SW480 (cell line): ENCODE measurements around the gene TRIM59.
"Not testable (repeated sequence)": the region's sequence is repeated elsewhere in the genome, so short reads cannot be mapped to it uniquely, and the experiment has no call there.

Experiments
- DNase-seq: peaks from one replicate; pipeline ENCODE4 v3.0.0-alpha.2; 2016; ENCODE audit warnings: low spot score

TRIM59 gene

DNA sequence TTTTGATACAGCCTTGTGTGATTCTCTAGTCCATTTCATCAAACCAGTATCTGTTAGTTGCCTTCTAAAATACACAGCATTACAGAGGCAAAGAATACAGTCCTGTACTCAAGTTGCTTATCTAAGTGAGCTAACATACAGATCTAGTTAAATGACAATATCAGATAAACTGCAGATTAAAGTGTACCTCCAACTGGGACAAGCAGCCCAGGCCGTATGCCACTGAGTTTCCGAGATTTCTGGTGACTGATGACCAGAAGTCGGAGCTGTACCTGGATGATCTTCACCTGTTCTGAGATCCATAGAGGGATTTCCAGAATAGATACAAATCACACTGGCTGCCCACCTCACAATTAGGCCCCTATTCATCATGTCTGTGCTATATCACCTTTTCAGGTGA lies 6.3 kb upstream of the TRIM59 start:
- no peak for DNase-seq

DNA sequence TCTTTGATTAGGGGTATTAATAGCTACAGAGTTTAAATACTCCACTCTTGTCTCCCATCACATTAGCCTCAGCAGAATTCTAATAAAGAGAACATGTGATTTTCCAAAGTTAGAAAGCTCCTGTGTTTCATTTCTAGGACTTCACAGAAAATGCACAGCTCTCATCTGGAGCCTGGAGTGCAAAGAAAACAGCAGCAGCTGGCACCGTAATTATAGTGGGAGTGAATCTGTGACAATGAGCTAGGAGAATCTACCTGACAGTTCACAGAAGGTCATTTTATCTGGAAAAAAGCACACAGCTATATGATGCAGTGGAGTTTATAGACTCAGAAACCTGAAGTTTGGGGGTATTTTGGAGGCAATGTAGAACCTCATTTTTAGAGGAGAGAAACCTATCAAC lies 5.4 kb upstream of the TRIM59 start:
- no peak for DNase-seq

DNA sequence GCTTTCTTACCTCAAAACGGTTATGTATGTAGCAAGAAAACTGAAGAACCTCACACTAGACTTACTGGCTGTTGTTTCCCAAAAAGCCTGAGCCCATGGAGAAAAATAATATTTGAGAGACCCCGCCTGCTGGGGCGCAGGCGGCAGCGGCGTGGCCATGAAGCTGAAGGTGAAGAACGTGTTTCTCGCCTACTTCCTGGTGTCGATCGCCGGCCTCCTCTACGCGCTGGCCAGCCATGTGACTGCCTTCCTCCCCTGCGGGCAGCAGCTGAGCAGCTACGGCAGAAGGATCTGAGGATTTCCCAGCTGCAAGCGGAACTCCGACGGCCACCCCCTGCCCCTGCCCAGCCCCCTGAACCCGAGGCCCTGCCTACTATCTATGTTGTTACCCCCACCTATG lies 2.7 kb upstream of the TRIM59 start:
- not testable (repeated sequence) for DNase-seq

DNA sequence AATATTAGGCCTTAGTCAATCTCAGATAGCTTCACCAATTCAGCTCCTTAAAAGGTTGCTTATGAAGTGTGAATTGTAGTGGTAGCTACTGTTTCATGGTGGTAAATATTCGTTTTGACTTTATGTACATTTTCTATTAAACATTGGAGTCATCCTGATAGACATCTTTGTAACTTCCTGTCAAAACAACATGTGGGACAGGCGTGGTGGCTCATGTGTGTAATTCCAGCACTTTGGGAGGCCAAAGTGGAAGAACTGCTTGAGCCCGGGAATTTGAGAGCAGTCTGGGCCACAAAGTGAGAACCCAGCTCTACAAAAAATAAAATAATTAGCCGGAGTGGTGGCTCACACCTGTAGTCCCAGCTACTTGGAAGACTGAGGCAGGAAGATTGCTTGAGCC lies 2.0 kb upstream of the TRIM59 start:
- no peak for DNase-seq

DNA sequence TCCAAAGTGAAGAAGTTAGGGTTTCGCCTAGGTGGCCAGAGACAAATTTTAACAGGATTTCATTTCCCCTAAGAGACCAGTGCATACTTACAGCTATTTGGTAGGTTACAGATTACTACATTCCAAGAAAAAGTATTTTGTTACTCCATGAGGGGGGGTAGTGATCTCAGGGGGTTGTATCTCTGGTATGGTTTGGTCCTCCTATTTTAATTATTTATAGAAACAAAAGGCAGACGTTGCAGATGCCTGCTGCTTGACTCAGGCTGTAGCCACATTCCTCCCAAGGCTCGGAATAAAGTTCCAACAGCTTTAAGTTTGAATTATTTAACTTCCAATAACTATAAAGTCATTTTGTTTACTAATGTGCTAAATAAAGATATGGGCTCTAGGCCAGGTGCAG lies 1.3 kb upstream of the TRIM59 start:
- no peak for DNase-seq

DNA sequence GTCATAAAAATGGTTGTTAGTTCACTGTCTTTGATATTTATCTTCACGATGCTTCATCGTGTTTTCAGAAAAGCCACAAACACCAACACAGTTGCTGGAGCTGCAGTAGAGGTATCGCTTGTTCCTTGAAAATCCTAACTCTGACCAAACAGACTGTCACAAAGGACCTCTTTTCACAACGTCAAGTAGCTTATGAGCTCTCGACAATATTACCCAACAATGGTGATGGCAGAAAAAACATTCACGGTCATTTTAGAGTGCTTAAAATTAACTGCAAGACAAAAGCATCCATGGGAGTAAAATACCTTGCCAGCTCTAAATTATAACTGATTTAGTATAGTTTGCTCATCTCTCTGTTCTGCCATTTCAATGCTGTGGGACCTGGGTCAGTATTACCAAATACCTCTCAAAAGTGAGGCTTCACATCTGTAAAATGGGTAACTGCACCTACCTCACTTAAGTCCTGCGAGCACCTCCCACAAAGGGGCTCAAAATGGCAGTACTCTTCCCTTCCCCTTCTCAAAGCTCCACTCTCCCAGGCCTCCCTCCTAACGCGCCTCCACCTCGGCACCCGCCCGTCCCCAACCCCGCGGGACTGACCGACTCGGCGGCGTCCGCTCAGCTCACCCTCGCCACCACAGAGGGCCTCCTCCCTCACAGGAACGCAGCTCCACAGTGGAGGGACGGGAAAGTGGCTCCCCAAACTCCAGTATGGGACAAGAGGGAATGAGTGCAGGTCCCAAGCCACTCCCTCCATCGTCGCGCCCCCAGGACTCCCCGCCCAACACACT lies 546 bp downstream of the TRIM59 start:
- DNase-seq: peak; percentile 50

DNA sequence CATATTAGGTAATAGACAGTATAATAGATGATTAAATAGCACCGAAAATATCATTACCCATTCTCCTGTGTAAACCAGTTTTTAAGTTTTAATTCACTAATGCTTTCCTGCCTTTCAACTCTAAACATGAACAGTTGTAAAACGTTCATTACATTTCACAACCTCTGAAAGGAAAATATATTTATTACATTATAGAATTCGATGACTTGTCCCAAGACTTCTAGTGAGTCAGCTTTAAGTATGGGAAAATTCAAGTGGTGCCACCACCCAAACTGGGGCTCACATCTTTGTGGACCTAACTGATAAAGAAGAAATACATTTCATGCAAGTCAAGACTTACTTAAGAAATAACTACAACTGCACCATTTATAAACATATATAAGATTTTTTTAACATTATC lies 2.0 kb downstream of the TRIM59 start:
- no peak for DNase-seq

DNA sequence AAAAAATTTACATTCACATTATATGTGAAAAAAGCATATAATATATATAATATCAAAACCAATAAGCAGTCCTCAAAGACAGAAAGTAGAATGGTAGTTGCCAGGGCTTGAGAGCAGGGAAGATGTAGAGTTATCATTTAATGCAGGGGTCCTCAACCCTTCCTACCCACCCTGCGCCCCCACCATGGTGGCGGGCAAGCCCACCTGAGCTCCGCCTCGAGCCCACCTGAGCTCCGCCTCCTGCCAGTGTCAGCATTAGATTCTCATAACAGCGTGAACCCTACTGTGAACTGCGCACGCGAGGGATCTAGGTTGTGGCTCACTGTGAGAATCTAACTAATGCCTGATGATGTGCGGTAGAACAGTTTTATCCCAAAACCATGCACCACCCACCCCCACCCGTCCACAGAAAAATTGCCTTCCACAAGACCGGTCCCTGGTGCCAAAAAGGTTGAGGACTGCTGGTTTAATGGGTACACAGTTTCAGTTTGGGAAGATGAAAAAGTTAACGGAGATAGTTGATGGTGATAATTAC lies 3.0 kb downstream of the TRIM59 start:
- no peak for DNase-seq

DNA sequence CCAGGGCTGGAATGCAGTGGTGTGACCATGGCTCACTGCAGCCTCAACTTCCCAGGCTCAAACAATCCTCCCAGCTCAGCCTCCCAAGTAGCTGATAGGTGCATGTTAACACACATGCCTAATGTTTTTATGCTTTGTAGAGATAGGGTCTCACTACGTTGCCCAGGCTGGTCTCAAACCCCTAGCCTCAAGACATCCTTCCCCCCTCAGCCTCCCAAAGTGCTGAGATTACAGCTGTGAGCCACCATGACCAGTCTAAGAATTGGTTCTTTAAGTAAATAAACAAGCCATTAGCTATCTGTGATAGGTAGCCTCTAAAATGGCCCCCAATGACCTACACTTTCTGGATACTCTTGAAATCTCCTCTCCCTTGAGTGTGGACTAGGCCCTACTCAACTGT lies 3.7 kb downstream of the TRIM59 start:
- no peak for DNase-seq

DNA sequence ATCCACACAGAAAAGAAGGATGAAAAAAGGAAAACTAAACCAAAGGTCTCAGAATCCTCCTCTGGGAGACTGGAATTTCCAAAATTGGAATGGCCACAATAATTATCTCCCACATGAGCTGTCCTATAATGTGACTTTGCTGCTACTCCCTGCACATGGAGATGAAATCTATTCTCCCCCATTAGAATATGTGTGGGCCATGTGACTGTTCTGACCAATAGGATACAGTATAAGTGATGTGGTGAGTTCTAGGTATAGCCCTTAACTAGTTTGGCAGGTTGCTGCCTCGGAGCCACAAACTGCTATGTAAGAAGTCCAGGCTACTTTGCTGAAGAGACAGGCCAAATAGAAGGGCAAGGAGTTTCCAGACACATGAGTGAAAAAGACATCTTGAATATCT lies 5.2 kb downstream of the TRIM59 start:
- DNase-seq: no peak

DNA sequence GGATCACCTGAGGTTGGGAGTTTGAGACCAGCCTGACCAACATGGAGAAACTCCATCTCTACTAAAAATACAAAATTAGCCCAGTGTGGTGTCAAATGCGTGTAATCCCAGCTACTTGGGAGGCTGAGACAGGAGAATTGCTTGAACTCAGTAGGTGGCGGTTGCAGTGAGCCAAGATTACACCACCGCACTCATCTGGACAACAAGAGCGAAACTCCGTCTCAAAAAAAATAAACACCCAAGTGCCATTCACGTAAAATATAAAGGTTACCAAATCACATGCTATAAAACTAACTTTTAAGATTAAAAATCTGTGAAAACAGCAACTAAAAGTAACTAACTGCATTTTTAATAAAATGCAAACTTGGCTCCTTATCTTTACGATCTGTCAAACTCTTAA lies 8.9 kb downstream of the TRIM59 start:
- no peak for DNase-seq

DNA sequence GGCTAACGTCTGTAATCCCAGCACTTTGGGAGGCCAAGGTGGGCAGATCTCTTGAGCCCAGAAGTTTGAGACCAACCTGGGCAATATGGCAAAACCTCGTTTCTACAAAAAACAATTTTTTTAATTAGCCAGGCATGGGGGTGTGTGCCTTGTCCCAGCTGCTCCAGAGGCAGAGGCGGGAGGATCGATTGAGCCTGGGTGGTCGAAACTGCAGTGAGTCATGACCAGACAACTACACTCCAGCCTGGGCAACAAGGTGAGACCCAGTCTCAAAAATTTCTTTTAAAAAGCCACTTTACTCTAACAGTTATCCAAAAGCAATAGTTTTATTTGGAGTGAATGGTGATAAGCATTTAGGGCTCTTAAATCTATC lies 12.5 kb downstream of the TRIM59 start:
- DNase-seq: no peak

DNA sequence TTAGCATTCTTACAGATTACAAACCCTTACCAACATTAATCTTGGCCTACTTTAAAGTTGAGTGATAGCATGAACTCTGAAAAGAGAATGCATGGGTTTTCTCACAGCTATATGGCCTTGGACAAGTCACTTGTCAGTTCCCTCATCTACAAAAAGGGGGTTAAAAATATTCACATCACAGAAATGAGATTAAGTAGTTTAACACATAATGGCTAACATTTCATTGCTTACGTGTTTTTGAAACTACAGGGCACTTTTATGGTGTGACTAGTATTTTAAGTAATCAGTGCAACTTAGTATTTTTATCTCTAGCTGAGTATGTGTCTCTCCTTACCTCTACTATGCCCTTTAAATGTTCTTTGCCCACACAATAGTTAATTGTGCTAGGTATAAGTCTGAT lies 13.8 kb downstream of the TRIM59 start:
- DNase-seq: no peak

DNA sequence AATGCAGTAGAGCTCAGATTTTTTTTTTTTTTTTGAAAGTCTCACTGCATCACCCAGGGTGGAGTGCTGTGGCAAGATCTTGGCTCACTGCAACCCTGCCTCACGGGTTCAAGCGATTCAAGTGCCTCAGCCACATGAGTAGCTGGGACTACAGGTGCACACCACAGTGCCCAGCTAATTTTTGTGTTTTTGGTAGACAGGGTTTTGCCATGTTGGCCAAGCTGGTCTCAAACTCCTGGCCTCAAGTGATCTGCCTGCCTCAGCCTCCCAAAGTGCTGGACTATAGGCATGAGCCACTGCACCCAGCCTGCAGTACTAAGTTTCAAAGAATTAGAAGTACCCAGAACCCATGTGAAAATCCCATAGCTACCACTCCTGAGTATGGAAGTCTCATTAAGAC lies 14.5 kb downstream of the TRIM59 start:
- no peak for DNase-seq

DNA sequence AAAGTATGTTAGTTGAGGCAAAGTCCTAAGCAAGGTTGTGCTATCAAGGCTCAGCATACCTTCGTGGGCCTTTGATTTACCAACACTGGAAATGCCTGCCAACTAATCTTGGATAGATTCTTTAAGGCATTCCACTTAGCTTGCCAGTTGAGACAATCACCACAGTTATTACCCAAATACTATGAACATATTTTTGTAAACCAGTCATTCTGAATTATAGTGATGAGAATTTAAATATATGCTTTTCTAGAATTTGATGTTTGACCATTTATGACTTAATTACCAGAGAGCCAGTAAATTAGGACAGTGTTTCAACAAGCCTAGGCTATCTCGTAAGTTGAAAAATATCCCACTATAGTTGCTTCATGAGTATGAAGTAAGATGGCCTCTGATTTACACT lies 15.5 kb downstream of the TRIM59 start:
- DNase-seq: no peak

DNA sequence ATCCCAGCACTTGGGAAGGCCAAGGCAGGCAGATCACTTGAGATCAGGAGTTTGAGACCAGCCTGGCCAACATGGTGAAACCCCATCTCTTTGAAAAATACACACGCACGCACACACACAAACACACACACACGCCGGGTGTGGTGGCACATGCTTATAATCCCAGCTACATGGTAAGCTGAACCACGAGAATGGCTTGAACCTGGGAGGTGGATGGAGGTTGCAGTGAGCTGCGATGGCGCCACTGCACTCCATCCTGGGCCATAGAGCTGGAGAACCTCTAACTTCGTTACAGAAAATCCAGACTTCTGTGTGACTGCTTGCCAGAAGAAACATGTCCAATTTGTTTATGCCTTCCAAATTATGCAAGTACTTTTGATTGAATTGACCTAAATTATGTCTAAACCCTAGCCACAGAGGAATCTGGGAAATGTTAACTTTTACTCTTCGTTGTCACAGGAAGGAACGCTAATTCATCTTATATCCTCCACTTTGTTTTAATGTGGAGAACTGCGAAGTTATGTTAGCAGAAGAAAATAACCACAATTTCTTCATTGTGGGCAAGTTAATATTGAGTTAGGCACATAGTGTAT lies 21.7 kb downstream of the TRIM59 start:
- no peak for DNase-seq

DNA sequence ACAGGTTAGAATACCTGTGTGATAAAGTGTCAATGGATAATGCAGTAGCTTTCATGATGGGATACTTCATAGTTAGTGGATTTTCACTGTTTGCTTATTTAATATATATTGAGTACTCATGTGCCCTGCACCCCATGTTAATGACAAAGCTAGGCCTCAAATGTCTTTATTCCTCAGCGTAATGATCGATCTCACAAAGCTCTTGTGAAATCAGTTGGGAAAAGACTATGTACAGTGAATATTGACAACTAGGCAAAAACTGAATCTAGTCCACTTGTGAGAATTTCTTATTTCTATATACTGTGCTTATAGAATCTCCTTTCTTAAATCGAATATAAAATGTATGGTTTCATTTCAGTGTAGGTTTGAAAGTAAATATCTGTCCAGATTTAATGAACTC lies 32.3 kb downstream of the TRIM59 start:
- DNase-seq: no peak

DNA sequence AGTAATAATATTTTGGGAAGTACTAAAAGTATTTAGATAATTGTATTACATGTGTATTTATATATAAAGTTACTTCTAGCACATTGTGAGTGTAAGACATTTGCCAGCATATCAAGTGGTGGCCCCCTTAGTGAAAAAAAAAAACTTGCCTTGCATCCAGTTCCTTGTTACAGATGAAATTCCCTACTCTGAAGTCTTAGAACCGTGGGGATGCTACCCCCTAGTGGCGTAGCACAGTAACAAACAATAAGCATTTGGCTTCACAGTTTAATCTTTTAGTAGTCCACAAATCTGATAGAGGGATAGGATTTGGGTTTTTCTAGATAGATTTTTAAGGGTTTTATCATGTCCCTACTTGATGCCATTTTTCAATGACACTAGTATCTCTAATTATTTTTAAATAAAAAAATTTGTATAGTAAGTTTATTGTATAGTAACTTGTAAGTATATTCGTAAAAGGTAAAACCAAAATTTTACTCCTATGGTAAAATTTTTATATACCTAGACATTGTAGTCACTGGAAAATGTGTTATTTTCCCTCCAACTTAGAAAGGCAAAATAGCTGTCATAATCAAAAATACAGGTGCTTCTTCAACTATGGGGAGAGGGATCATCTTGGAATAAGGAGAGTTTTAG lies 35.9 kb downstream of the TRIM59 start:
- DNase-seq: peak; percentile 80

DNA sequence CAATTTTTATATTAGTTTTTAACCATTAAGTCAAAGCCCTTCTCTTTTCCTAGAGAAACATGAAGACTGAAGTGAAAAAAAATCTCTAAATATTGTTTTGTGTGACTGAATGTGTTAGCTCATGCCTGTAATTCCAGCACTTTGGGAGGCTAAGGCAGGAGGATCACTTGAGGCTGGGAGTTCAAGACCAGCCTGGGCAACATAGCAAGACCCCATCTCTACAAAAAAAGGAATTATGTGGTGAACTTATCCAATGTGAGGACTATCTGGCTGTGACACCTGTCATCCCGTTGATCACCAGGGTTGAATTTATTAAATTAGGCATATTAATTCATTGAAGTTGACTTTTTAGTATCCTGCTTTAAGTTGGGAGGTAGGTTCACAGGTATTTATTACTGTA lies 37.1 kb downstream of the TRIM59 start:
- DNase-seq: no peak

DNA sequence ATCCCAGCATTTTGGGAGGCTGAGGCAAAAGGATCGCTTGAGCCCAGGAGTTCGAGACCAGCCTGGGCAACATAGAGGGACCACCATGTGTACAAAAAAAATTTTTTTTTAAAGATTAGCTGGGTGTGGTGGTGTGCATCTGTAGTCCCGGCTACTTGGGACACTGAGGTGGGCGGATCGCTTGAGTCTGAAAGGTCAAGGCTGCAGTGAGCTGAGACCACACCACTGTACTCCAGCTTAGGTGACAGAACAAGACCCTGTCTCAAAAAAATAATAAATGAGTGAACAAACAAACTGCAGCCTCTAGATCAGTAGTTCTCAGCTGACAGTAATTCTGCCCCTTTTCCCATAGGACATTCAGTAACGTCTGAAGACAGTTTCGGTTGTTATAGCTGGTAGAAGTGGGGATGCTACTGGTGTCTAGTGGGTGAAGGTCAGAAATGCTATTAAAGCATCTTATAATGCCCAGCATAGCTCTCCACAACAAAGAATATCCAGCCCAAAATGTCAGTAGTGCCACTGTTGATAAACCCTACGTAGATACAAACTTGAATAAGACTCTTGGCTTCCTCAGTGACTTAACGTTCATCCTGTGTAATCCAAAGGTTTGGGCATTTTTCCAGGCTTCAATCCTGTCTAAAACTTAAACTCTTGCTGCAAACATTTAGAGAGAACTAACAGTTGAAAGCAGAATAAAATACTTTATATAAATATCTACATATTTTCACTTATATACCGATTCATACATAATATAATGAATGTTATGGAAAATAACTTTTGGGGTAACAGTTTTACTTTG lies 39.6 kb downstream of the TRIM59 start:
- DNase-seq: no peak

DNA sequence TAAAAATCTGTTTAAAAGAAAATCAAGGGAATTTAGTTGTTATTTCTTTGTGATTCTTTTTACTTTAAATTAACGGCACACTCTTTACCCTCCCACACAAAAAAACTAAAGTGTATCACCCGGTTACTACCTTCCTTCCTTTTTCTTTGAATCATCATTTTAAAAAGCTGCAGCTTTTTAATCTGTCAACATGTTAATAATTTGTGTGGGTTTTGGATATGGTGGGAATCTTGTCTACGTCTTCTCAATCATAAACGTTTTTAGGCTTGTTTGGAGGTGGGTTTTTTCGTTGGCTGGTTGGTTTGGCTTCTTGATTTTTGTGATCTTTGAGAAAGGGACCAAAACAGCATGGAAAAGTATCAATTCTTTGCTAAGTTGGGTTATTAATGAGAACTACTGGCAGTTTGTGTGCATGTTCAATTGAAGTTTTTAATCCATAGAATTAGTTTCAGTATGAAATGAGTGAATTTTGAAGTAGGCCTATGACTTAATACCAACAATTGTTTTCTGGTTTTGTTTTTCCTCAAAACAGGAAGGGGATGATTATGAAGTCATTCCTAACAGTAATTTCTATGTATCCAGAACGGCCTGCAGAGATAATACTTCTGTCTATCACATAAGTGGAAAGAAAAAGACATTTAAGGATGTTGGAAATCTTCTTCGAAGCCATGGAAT lies 45.7 kb downstream of the TRIM59 start:
- no peak for DNase-seq

DNA sequence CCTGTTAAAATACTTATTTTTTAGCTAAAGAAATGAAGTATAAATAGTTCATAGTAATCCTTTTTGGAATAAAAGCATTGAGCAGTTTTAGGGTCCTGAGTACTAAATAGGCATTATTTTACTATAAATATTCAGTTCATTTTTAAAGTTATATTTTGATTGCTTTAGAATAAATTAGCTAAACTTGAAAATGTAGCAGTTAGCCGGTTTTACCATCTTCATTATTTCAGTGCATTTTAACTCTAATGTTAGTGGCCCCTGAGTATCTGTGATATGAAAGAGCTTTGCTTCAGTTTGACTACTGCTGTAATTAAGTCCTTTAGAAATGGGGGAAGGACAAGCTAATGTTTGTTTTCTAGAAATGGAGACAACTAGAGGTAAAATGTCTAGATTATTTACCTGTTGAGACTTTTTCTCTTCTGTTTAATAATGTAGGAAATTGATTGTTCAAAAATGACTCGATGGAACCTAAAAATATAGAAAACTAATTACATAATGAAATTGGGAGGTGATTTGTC lies 46.5 kb downstream of the TRIM59 start:
- no peak for DNase-seq
